HEK293T (cell line): ENCODE data around the gene KIF26B.

Experiments
- BHLHE40 ChIP-seq: fragments of 450-650 bp; IDR thresholded peaks from 2 replicates; pipeline ENCODE4 v1.6.1; 2016; ENCODE audit warnings: mild to moderate bottlenecking, moderate library complexity, borderline replicate concordance
- ELF4 ChIP-seq: fragments of 450-650 bp; IDR thresholded peaks from 2 replicates; pipeline ENCODE4 v1.6.1; 2017; ENCODE audit warnings: antibody characterized with exemption
- FOXK2 ChIP-seq: fragments of 450-650 bp; IDR thresholded peaks from 2 replicates; pipeline ENCODE4 v1.6.1; 2016; ENCODE audit warnings: mild to moderate bottlenecking

DNA sequence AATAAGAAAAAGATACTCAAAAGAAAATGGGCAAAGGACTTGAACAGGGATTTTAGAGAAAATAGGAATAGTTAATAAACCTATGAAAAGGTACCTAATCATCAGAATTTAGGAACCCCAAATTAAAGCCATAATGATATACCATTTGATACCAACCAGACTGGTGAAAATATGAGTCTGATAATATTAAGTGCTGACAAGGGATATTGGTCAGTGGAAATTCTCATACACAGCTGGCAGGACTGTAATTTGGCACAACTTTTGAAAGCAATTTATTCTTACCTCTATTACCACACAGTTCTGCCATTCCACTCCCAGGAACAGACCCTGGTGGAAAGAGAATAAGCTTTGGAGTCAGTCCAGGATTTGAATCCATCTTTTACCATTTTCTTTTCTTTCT lies 111.3 kb downstream of the KIF26B start:
- TF ChIP-seq BHLHE40 (no peak), FOXK2 (no peak), ELF4 (no peak)
